H7 (cell line): ENCODE data around the gene TPP1. TPM values are rescaled to one million over a fixed set of nuclear protein-coding genes. Genes with fewer than 3 reads are reported as not detected.
A peak's percentile ranks its signal among the peaks of the same experiment; 100 is the strongest.

ENCODE experiments used
- DNase-seq: peaks from one replicate; pipeline ENCODE4 v3.0.0; 2012
- H3K27me3 ChIP-seq: 2 replicates; pipeline ENCODE4 v1.6.0; 2011; ENCODE audit warnings: mild to moderate bottlenecking, low read length; ENCODE audit not compliant: control insufficient read depth, insufficient read depth
- H3K36me3 ChIP-seq: replicated peaks from 2 replicates; pipeline ENCODE4 v1.5.1; 2011; ENCODE audit warnings: low read length; ENCODE audit not compliant: control insufficient read depth, insufficient read depth
- H3K4me3 ChIP-seq: 2 replicates; pipeline ENCODE4 v1.5.1; 2011; ENCODE audit warnings: low read depth, mild to moderate bottlenecking, control low read depth, low read length, moderate library complexity; ENCODE audit not compliant: insufficient read depth
- total RNA-seq: library from RNA; depleted of rRNA; stranded (reverse); fragments of >200 nt; shearing (Covaris generic); gene quantifications from 2 replicates; pipeline ENCODE4 v1.2.3, GENCODE V29; 2014

Gene TPP1
- total RNA-seq, 1 experiment from 2014 or later: 17.1 TPM

DNA sequence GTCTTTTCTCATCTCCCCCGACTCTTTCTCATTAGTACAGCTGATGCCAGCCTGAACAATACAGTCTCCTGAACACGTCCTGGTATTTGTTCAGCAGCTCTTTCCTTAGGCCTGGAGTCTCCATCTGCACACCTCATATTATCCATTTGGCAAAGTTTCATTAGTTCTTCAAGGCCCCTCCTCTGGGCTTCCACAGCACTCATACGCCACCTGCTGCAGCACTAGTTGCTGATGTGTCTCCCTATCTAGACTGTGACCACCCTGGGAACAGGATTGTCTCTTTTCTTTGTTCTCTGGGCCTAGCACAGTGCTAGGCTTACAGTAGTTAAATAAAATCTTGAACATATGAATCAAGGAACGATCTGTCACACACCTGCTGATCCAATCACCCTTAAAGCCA is 19.2 kb upstream of the TPP1 start:
- no peak for DNase-seq
- H3K27me3 ChIP-seq: no peaks in the 10 kb centered on the region

DNA sequence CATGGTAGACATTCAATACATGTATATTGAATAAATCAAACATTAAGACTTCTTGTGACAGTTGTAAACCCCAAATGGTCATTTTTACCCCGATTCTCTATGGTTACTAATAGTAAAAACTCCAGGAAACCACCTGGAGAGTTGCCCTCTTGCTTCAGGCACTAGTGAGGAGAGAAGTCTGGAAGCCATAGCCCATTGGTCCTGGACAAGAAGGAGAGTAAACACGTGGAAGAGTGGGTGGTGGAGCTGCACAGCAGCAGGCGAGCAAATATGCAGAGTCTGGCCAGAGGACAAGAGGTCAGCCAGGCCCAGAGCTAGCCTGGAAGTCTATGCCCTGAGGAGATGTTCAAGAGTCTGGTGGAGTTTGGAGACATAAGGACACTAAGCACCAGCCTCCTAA is 18.6 kb upstream of the TPP1 start:
- Histone ChIP-seq H3K36me3 (no peaks in the 10 kb centered on the region), H3K27me3 (no peaks in the 10 kb centered on the region), H3K4me3 (no peak overlapping the region)
- DNase-seq: no peak

More for the DNA sequence above, 19.2 kb upstream of the TPP1 start:
- H3K4me3 ChIP-seq: no peak overlapping the region
- no peaks in the 10 kb centered on the region for H3K36me3 ChIP-seq

DNA sequence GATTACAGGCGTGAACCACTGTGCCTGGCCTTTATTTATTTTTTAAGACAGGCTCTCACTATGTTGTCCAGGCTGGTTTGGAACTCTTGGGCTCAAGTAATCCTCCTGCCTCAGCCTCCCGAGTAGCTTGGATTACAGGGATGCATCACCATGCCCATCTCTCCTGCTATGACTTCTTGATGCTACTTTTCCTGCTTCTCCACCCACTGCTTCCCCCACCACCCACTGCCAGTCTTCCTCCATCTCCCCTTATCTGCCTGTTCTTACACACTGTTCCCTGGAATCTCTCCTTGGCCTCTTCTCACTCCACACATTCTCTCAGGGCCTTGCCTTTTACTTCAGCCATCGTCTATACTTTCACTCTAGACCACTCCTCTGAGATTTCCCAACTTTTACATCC is 17.3 kb upstream of the TPP1 start:
- no peak for DNase-seq
- no peaks in the 10 kb centered on the region for H3K36me3 ChIP-seq
- peaks cover 4% of the 10 kb centered on the region for H3K27me3 ChIP-seq
- no peak overlapping the region for H3K4me3 ChIP-seq

DNA sequence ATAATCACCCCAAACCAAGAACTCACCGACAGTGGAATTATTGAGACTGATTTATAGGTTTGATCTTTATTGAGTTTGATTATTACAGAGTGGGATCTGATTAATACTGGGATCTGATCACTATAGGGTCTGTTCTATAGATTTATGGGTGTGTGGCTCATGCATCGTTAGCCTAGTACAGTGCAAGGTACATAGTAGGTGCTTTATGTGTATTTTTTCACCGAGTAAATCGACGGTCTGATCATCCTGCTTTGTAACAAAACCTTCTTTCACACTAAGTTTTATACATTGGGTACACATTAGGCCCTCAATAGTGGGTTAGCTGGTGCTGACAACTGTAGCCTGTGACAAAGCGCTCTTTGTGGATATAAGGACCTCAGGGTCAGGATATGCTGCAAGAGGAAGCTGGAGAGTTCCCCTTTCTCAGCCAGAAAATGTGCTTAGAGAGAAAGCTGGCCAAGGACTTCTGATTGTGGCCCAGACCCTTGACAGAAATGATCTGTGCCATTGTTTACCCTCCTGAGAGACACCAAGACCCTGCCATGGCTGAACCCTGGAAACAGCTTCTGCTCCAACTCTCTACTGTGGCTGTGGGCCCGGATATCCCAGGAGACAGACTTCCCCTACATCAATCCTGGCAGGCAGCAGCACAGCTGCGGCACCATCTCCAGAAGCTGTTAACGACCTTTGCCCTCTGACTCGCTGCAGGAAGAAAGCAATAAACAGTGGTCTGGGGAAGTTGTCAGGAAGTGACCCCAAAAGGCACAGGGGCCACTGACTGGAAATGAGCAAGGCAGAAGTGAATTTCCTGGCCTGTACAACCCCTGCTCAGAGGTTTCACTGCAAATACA is 16.1 kb upstream of the TPP1 start:
- DNase-seq: no peak
- H3K4me3 ChIP-seq: no peak overlapping the region
- H3K36me3 ChIP-seq: no peaks in the 10 kb centered on the region
- H3K27me3 ChIP-seq: peaks cover 16% of the 10 kb centered on the region

DNA sequence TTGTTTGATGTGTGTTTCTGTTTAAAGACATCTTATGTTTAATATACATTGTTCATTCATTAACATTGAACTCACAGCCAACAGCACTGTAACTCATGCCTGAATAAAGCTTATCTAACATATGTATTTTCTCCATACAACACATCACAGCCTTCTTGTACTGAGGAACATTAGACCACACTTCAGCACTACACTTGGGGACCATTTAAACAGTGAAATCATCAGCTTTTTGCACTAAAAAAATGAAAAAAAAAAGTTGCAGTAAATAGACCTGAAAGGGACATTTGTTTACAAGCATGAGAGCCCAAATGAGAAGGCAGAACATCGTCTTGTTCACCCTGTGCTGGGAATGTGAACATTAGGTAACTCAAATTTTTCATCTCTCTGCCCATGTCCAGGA is 15.3 kb upstream of the TPP1 start:
- Histone ChIP-seq H3K36me3 (no peaks in the 10 kb centered on the region), H3K4me3 (no peak overlapping the region), H3K27me3 (peaks cover 23% of the 10 kb centered on the region)
- DNase-seq: no peak

DNA sequence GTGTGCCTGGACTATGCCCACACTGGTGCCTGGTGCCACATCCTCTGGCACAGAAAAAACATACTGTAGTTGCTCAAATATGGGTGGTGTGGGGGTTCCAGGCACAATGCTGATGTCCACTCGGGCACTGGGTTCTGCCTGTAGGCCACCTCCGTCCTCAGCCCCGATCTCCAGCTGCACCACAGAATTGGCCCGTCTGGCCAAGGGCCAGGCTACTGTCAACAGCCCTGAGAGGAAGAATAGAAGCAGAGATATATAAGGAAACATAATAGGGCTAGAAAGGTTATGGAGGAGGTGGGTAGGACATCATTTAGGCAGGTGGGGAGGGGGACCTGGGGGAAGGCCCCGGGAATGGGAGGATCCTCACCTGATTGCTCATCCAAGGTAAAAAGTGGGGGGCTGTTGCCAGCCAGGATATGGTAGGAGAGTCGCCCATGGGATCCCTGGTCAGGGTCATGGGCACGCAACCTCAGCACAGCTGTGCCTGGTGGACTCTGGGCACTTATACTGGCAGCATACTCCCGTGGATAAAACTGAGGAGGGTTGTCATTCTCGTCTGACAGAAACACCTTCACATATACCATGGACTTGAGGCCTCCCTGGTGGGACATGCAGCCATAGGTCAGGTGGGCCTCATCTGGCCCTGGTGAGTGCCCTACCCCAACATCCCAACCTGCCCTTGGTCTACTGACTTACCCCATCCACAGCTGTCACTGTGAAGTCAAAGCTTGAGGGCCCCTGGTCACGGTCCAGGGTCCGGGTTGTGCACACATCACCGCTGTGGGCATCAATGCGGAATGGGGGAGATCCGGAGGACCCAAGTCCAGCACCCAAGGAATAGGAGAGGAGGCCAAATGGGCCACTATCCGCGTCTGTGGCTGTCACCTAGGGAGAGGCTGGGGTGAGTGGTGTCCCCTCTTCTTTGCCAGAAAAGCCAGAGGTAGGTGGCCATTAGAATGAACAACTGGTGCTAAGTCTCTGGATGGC is 14.5 kb upstream of the TPP1 start:
- DNase-seq: no peak
- peaks cover 29% of the 10 kb centered on the region for H3K27me3 ChIP-seq
- H3K36me3 ChIP-seq: no peaks in the 10 kb centered on the region; the same call in 1 of the 2 replicates

DNA sequence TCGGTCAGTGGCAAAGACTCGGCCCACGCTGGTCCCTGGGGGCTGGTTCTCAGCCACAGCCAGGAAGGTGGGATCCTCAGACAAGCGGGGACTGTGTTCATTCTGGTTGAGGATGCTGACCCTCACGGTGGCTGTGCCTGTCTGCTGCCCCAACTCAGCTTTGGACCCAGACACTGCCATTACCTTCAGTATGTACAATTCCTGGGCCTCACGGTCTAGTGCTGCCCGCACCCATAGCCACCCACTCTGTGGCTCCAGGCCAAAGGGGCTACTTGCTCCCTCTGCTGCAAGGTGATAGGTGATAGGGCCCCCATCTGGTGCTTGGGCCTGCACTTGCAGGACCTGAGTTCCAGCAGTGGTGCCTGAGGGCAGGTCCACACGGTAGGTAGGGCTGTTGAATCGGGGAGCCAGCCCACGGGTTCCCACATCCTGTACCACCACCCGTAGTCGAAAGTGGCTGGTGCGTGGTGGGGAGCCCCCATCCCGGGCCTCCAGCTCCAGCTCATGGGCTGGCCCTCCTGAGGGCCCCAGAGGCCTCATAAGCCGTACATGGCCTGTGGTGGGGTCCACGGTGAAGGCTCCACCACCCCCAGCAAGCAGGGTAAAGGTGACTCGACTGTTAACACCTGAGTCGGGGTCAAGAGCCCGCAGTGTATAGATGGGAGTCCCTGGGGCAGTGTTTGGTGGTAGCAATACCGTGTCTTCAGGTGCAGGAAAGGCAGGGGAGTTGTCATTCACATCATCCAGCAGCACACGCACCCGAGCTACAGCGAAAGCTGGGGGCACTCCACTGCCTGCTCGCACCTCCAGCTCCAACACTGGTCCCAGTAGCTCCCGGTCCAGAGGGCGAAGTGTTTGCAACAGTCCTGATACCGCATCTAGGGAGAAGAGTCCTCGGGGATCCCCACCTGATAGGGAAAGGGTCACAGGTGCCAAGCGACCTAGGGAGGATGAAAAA is 13.2 kb upstream of the TPP1 start:
- Histone ChIP-seq H3K4me3 (no peak overlapping the region), H3K36me3 (no peaks in the 10 kb centered on the region; the same call in none of the 2 replicates), H3K27me3 (peaks cover 29% of the 10 kb centered on the region)
- DNase-seq: peak; percentile 22

More for the DNA sequence above, 14.5 kb upstream of the TPP1 start:
- H3K4me3 ChIP-seq: no peak overlapping the region

DNA sequence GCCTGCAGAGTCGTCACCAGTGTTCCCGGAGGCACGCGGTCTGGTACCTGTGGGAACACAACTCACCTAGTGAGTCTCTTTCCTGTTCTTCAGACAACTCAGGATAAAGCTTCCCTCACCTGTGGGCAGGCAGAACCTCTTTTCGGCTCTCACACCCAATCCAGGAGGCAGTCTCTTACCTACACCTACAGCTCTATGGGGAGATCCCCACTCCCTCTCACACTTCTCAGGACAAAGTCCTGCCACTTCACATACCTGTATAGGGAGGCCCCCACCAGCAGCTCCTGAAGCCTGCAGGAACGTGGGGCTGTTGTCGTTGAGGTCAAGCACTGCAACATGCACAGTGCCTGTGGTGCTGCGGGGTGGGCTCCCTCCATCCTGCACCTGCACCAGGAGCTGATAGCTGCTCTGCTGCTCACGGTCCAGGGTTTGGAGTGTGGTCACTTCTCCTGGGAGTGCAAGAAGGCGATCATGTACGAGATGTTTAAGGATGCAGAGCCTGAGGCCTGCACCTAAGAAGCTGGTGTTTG is 12.2 kb upstream of the TPP1 start:
- H3K4me3 ChIP-seq: no peak overlapping the region
- peak; percentile 30 for DNase-seq
- H3K36me3 ChIP-seq: no peaks in the 10 kb centered on the region; the same call in none of the 2 replicates
- H3K27me3 ChIP-seq: peaks cover 29% of the 10 kb centered on the region

DNA sequence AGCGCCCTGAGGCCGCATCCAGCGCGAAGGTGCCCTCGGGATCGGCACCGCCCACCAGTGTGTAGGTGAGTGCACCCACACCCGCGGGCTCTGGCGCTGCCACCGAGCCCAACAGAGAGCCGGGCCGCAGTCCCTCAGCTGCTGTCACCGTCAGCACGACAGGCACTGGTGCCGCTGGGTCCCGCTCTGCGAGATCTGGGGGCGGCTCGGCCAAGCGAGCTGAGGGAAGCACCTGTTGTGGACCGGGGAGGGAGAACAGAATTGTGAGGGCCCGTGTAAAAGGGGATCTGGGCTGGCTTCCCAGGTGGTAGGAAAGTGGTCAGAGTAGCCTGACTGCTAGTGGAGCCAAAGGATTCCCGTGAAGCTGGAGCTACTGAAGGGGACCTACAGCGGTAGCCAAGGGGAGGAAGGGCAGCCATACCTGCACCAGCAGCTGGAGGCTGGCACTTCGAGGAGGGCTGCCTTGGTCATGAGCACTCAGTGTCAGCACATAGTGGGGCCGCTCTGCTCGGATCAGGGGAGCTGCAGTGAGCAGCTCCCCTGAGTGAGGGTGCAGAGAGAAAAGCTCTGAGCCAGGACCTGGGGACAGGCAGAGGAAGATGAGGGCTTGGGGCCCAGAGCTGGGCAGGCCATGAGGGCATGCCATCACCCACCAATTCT is 11.5 kb upstream of the TPP1 start:
- DNase-seq: no peak
- Histone ChIP-seq H3K27me3 (peaks cover 29% of the 10 kb centered on the region), H3K4me3 (peak overlapping the region; percentile 51), H3K36me3 (peaks cover 1% of the 10 kb centered on the region)

DNA sequence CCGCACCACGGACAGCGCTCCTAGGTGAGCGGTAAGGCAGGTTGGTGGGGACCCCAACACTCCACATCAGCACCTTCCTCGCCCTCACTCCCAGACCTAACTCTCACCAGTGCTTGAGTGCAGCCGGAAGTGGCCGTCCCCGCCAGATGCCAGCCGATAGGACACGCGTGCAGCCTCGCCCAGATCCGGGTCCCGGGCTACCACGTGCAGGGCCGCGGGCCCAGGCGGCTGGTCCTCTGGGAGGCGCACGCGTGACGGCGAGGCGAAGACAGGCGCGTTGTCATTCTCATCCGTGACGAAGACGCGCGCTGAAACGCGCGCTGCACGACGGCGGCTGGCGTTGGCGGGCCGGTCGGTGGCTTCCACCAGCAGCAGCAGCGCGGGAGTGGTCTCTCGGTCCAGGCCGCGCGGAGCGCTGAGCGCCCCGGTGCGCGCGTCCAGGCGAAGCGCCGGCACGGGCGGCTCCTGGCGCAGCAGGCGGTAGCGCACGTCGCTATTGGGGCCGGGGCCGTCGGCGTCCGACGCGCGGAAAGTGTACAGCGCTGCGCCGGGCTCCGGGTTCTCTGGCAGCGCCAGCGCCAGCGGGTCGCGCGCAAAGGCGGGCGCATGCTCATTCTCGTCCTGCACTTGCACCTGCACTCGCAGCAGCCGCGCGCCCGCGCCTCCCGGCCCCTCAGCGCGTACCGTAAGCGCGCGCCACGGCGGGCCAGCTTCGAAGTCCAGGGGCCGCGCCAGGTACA is 10.8 kb upstream of the TPP1 start:
- Histone ChIP-seq H3K27me3 (peaks cover 29% of the 10 kb centered on the region), H3K36me3 (peaks cover 2% of the 10 kb centered on the region), H3K4me3 (peak overlapping the region; percentile 51)
- DNase-seq: peak; percentile 96

DNA sequence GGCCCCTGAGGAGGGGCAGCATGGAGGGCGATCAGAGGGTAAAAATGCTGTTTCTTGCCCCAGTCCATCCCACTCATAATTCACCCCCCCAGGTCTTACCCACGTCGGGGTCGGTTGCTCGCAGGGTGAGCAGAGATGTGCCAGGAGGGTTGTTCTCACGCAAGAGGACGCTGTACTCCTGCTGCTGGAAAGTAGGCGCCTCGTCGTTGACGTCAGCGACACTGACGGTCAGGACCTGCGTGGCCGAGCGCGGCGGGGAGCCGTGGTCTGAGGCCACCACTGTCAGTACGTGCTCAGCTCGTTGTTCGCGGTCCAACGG is 10.3 kb upstream of the TPP1 start:
- H3K4me3 ChIP-seq: peak overlapping the region; percentile 51
- DNase-seq: no peak

DNA sequence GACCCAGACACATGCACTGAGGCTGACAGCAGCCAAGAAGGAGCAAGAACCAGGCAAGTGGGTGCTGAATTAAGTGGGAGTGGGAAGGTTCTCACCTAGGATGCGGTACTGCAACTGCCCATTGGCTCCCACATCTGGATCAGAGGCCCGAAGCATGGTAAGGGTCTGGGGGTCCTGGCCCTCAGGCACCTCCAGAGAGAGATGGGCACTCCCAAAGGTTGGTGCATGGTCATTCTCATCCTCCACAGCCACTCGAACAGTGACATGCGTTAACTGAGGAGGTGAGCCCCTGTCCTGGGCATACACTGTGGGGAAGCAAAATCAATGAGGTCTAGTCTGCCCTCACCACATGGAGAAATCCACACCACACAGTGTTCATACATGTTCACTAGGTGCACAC is 9.3 kb upstream of the TPP1 start:
- no peak overlapping the region for H3K4me3 ChIP-seq
- no peak for DNase-seq
- peaks cover 29% of the 10 kb centered on the region for H3K27me3 ChIP-seq
- peaks cover 5% of the 10 kb centered on the region for H3K36me3 ChIP-seq

More for the DNA sequence above, 10.3 kb upstream of the TPP1 start:
- peaks cover 29% of the 10 kb centered on the region for H3K27me3 ChIP-seq
- peaks cover 5% of the 10 kb centered on the region for H3K36me3 ChIP-seq

DNA sequence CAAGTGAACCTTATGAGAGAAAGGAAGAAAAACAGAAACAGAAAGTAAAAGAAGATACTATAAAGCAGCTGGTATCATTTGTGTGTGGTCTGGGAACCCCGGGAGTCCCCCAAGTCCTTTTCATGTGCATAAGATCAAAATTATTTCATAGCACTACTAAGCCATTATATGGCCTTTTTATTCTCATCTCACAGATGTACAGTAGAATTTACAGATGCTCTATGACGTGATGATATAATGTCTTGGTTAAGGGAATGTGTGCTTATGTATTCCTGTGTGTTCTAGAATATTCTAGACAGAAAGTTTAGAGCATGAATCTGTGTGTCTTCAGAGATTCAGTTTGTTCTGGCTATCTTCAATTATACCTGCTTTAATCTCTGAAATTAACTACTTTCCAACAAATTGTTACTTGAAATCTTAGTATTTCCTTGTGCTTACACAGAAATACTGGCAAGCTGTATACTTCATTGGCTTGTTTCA is 8.6 kb upstream of the TPP1 start:
- no peak overlapping the region for H3K4me3 ChIP-seq
- H3K36me3 ChIP-seq: peaks cover 5% of the 10 kb centered on the region
- peaks cover 29% of the 10 kb centered on the region for H3K27me3 ChIP-seq
- DNase-seq: no peak
